GM12801 (cell line): ENCODE results near the gene CFAP77.

Experiments
- TF ChIP-seq, protein P1 (sequence below): IDR thresholded peaks from one replicate; pipeline ENCODE4 v1.5.1; 2011; ENCODE audit warnings: control low read depth; ENCODE audit not compliant: insufficient read length; ENCODE audit errors: extremely low read depth

Gene CFAP77

DNA sequence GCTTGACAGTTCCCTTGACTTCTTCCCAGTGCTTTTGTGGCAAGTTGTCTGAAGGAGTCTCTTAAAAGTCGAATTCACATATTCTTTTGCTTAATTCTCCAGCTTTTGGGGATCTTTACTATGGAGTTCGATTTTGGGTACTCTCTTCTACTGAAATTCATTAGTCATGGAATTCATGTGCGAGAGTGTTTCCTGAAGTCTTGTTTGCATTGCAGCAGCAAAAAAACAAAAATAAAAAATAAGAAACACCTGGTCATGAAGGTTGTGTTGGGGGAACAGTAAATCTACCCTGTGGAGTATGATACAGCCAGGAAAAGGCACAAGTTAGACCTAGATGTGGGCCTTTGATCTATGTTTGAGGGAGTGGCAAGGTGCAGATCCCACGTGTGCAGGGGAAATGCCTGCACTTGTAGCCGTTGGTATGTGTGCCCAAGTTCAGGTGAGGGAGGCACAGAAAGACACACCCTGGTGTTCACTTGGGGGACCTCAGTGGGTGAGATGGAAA, 55.2 kb downstream of the CFAP77 start:
- TF ChIP-seq, protein P1, sequence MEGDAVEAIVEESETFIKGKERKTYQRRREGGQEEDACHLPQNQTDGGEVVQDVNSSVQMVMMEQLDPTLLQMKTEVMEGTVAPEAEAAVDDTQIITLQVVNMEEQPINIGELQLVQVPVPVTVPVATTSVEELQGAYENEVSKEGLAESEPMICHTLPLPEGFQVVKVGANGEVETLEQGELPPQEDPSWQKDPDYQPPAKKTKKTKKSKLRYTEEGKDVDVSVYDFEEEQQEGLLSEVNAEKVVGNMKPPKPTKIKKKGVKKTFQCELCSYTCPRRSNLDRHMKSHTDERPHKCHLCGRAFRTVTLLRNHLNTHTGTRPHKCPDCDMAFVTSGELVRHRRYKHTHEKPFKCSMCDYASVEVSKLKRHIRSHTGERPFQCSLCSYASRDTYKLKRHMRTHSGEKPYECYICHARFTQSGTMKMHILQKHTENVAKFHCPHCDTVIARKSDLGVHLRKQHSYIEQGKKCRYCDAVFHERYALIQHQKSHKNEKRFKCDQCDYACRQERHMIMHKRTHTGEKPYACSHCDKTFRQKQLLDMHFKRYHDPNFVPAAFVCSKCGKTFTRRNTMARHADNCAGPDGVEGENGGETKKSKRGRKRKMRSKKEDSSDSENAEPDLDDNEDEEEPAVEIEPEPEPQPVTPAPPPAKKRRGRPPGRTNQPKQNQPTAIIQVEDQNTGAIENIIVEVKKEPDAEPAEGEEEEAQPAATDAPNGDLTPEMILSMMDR: no peak

- TF ChIP-seq, protein P1: no peak
Observed at GRCh38 chr9:132472199-132472598, 62.2 kb downstream of the CFAP77 start.

- TF ChIP-seq, protein P1: no peak
Observed at GRCh38 chr9:132472599-132472998, 62.6 kb downstream of the CFAP77 start.

- TF ChIP-seq, protein P1: no peak
Observed at GRCh38 chr9:132474253-132474652, 64.2 kb downstream of the CFAP77 start.

- TF ChIP-seq, protein P1: no peak
Observed at GRCh38 chr9:132478353-132479050, 68.5 kb downstream of the CFAP77 start.

DNA sequence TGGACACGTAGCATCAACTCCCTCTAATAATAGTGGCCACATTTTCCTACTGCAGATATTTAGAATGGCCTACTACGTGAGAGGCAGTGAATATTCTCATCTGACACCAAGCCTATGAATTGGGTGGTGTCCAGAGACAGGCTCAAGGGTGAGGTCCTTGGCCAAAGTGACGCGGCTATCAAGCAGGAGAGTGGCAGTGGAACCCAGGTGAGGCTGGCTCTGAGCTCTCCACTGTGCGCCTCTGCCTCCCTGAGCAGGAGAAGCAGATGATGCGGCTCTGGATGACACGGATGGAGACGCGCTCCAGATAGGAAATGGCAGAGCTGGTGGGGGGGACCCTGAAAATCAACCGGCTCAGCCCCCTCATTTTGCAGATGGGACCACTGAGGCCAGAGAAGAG, 69.7 kb downstream of the CFAP77 start:
- TF ChIP-seq, protein P1: no peak

GRCh38 chr9:132481053-132481849, 71.2 kb downstream of the CFAP77 start:
- TF ChIP-seq, protein P1: no peak
